ENCODE data around the gene IMMP2L. TPM values are rescaled to one million over a fixed set of nuclear protein-coding genes. Genes with fewer than 3 reads are reported as not detected.
"Not testable (repeated sequence)": the region's sequence is repeated elsewhere in the genome, so short reads cannot be mapped to it uniquely, and the experiment has no call there.

The IMMP2L gene
- total RNA-seq, 1 donor from 2014 or later, result 11.9 TPM

GRCh38 chr7:111259991-111260390 lies 302.3 kb downstream of the IMMP2L start:
- Mint-ChIP-seq H3K27ac (ENCODE audit: unreplicated experiment) (no peak overlapping the region), H3K4me1 (peaks cover 6% of the 10 kb centered on the region), H3K4me3 (no peak overlapping the region), H3K36me3 (ENCODE audit: low read depth) (no peaks in the 10 kb centered on the region), H3K27me3 (ENCODE audit: low read depth) (no peaks in the 10 kb centered on the region), H3K9me3 (no peaks in the 10 kb centered on the region)
- DNase-seq (ENCODE audit: low read depth, low spot score), result no peak
- TF ChIP-seq CTCF (conservative IDR thresholded peaks at IDR 0.05), result no peak

GRCh38 chr7:111256391-111256790 lies 305.9 kb downstream of the IMMP2L start:
- no peaks in the 10 kb centered on the region for H3K27me3 Mint-ChIP-seq (ENCODE audit: low read depth)
- H3K27ac Mint-ChIP-seq (ENCODE audit: unreplicated experiment), result no peak overlapping the region
- H3K36me3 Mint-ChIP-seq (ENCODE audit: low read depth), result no peaks in the 10 kb centered on the region
- no peak for TF ChIP-seq CTCF (conservative IDR thresholded peaks at IDR 0.05)
- no peaks in the 10 kb centered on the region for H3K9me3 Mint-ChIP-seq
- H3K4me1 Mint-ChIP-seq, result peaks cover 6% of the 10 kb centered on the region
- DNase-seq (ENCODE audit: low read depth, low spot score), result no peak
- no peak overlapping the region for H3K4me3 Mint-ChIP-seq

GRCh38 chr7:111255576-111255975 lies 306.7 kb downstream of the IMMP2L start:
- Mint-ChIP-seq H3K27ac (ENCODE audit: unreplicated experiment) (no peak overlapping the region), H3K27me3 (ENCODE audit: low read depth) (no peaks in the 10 kb centered on the region), H3K36me3 (ENCODE audit: low read depth) (no peaks in the 10 kb centered on the region), H3K9me3 (peaks cover 5% of the 10 kb centered on the region), H3K4me1 (peaks cover 6% of the 10 kb centered on the region), H3K4me3 (no peak overlapping the region)
- no peak for TF ChIP-seq CTCF (conservative IDR thresholded peaks at IDR 0.05)
- DNase-seq (ENCODE audit: low read depth, low spot score), result no peak

- not testable (repeated sequence) for H3K36me3 Mint-ChIP-seq (ENCODE audit: low read depth); H3K4me1 Mint-ChIP-seq; H3K27ac Mint-ChIP-seq (ENCODE audit: unreplicated experiment); H3K4me3 Mint-ChIP-seq; H3K27me3 Mint-ChIP-seq (ENCODE audit: low read depth); DNase-seq (ENCODE audit: low read depth, low spot score); H3K9me3 Mint-ChIP-seq
Measured at GRCh38 chr7:111251365-111251764, 310.9 kb downstream of the IMMP2L start.

- H3K4me3 Mint-ChIP-seq; H3K27ac Mint-ChIP-seq (ENCODE audit: unreplicated experiment); H3K9me3 Mint-ChIP-seq: not testable (repeated sequence)
Measured at GRCh38 chr7:111249807-111250206, 312.5 kb downstream of the IMMP2L start.

GRCh38 chr7:111242141-111242755 lies 320.0 kb downstream of the IMMP2L start:
- Mint-ChIP-seq H3K36me3 (ENCODE audit: low read depth) (no peaks in the 10 kb centered on the region), H3K27ac (ENCODE audit: unreplicated experiment) (no peak overlapping the region), H3K4me3 (no peak overlapping the region), H3K4me1 (peaks cover 3% of the 10 kb centered on the region), H3K27me3 (ENCODE audit: low read depth) (no peaks in the 10 kb centered on the region), H3K9me3 (no peaks in the 10 kb centered on the region)
- no peak for DNase-seq (ENCODE audit: low read depth, low spot score)
- TF ChIP-seq CTCF (conservative IDR thresholded peaks at IDR 0.05), result no peak

More at GRCh38 chr7:111249807-111250206, 312.5 kb downstream of the IMMP2L start:
- H3K27me3 Mint-ChIP-seq (ENCODE audit: low read depth); DNase-seq (ENCODE audit: low read depth, low spot score); H3K36me3 Mint-ChIP-seq (ENCODE audit: low read depth); H3K4me1 Mint-ChIP-seq: not testable (repeated sequence)
